OCI-LY1 (cell line): Measurements from ENCODE around the gene TBPL2.
"Not testable (repeated sequence)": the region's sequence is repeated elsewhere in the genome, so short reads cannot be mapped to it uniquely, and the experiment has no call there.

ENCODE experiments used
- H2AFZ ChIP-seq: fragments of 200-600 bp; sonication (generic), shearing (Covaris generic); 2 replicates; pipeline ENCODE4 v1.6.0; 2014; ENCODE audit warnings: antibody characterized with exemption, mild to moderate bottlenecking, low read length
- H3F3A ChIP-seq: fragments of 200-600 bp; sonication (generic), shearing (Covaris generic); 2 replicates; pipeline ENCODE4 v1.6.0; 2014; ENCODE audit warnings: mild to moderate bottlenecking, antibody characterized with exemption, low read length, moderate library complexity; ENCODE audit not compliant: insufficient read depth
- H3K27ac ChIP-seq: fragments of 200-600 bp; sonication (generic); 2 replicates; pipeline ENCODE4 v1.5.1; 2014; ENCODE audit warnings: low read length, mixed run types, mild to moderate bottlenecking, low read depth; ENCODE audit not compliant: poor library complexity, severe bottlenecking
- H3K27me3 ChIP-seq: fragments of 200-600 bp; sonication (generic); 2 replicates; pipeline ENCODE4 v1.6.0; 2014; ENCODE audit warnings: antibody characterized with exemption, mild to moderate bottlenecking, low read length, moderate library complexity; ENCODE audit not compliant: insufficient read depth
- H3K36me3 ChIP-seq: fragments of 200-600 bp; sonication (generic); 2 replicates; pipeline ENCODE4 v1.6.1; 2014; ENCODE audit warnings: mild to moderate bottlenecking, antibody characterized with exemption, low read length, moderate library complexity, mixed read lengths; ENCODE audit not compliant: insufficient read depth
- H3K4me1 ChIP-seq: fragments of 200-600 bp; sonication (generic); 2 replicates; pipeline ENCODE4 v1.5.1; 2014; ENCODE audit warnings: mild to moderate bottlenecking, low read length, moderate library complexity; ENCODE audit not compliant: insufficient read depth, severe bottlenecking
- H3K4me2 ChIP-seq: fragments of 200-600 bp; sonication (generic), shearing (Covaris generic); 2 replicates; pipeline ENCODE4 v1.6.1; 2014; ENCODE audit warnings: low read length
- H3K4me3 ChIP-seq: fragments of 200-600 bp; sonication (generic); 2 replicates; pipeline ENCODE4 v1.5.1; 2014; ENCODE audit warnings: low read length, low read depth, mild to moderate bottlenecking, mixed read lengths; ENCODE audit not compliant: poor library complexity, severe bottlenecking
- H3K79me2 ChIP-seq: fragments of 200-600 bp; shearing (Covaris generic); 2 replicates; pipeline ENCODE4 v1.6.1; 2016; ENCODE audit warnings: mixed run types, low read length, mixed read lengths; ENCODE audit not compliant: insufficient read depth
- H3K9ac ChIP-seq: fragments of 200-600 bp; sonication (generic), shearing (Covaris generic); 2 replicates; pipeline ENCODE4 v1.6.1; 2014; ENCODE audit warnings: mild to moderate bottlenecking, low read length, mixed read lengths
- H3K9me2 ChIP-seq: fragments of 200-600 bp; sonication (generic), shearing (Covaris generic); 2 replicates; pipeline ENCODE4 v1.6.1; 2014; ENCODE audit warnings: low read depth, mild to moderate bottlenecking, low read length, mixed read lengths
- H3K9me3 ChIP-seq: fragments of 200-600 bp; shearing (Covaris generic); 2 replicates; pipeline ENCODE4 v1.6.1; 2014; ENCODE audit warnings: low read length, mixed read lengths
- H4K20me1 ChIP-seq: fragments of 200-600 bp; sonication (generic), shearing (Covaris generic); 2 replicates; pipeline ENCODE4 v1.6.0; 2016; ENCODE audit warnings: mild to moderate bottlenecking, low read length; ENCODE audit not compliant: insufficient read depth
- CTCF ChIP-seq: fragments of 200-600 bp; sonication (generic), shearing (Covaris generic); IDR thresholded peaks from 2 replicates; pipeline ENCODE4 v1.5.1; 2017; ENCODE audit warnings: mild to moderate bottlenecking, antibody characterized with exemption, low read length, moderate library complexity, mixed read lengths
- EZH2 ChIP-seq: fragments of 200-600 bp; sonication (generic), shearing (Covaris generic); IDR thresholded peaks from 2 replicates; pipeline ENCODE4 v1.8.0; 2017; ENCODE audit warnings: borderline replicate concordance, mixed run types, mild to moderate bottlenecking, antibody characterized with exemption, low read length, moderate library complexity, mixed read lengths

The TBPL2 gene

GRCh38 chr14:55457496-55457895 lies 17.1 kb upstream of the TBPL2 start:
- Histone ChIP-seq H2AFZ (no peak overlapping the region), H3K27me3 (0 out of 2 replicates have a peak, but pooled peaks cover 4% of the 10 kb centered on the region), H3K4me1 (no peaks in the 10 kb centered on the region), H3K9me3 (no peaks in the 10 kb centered on the region), H3K9ac (no peak overlapping the region), H3F3A (no peaks in the 10 kb centered on the region), H3K79me2 (no peaks in the 10 kb centered on the region), H3K27ac (no peak overlapping the region), H3K4me3 (no peak overlapping the region), H3K9me2 (no peaks in the 10 kb centered on the region), H4K20me1 (no peaks in the 10 kb centered on the region), H3K4me2 (no peak overlapping the region), H3K36me3 (no peaks in the 10 kb centered on the region; the same call in 1 of the 2 replicates)
- TF ChIP-seq EZH2 = no peak
- TF ChIP-seq CTCF = no peak

DNA sequence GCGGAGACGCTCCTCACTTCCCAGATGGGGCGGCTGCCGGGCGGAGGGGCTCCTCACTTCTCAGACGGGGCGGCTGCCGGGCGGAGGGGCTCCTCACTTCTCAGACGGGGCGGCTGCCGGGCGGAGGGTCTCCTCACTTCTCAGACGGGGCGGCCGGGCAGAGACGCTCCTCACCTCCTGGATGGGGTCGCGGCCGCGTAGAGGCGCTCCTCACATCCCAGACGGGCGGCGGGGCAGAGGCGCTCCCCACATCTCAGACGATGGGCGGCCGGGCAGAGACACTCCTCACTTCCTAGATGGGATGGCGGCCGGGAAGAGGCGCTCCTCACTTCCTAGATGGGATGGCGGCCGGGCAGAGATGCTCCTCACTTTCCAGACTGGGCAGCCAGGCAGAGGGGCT lies 16.0 kb upstream of the TBPL2 start:
- not testable (repeated sequence) for H4K20me1 ChIP-seq, H2AFZ ChIP-seq, H3K27me3 ChIP-seq, H3K4me3 ChIP-seq, H3K9me2 ChIP-seq, H3F3A ChIP-seq, H3K9me3 ChIP-seq, H3K9ac ChIP-seq, H3K79me2 ChIP-seq, H3K4me1 ChIP-seq, H3K36me3 ChIP-seq, H3K27ac ChIP-seq, H3K4me2 ChIP-seq

DNA sequence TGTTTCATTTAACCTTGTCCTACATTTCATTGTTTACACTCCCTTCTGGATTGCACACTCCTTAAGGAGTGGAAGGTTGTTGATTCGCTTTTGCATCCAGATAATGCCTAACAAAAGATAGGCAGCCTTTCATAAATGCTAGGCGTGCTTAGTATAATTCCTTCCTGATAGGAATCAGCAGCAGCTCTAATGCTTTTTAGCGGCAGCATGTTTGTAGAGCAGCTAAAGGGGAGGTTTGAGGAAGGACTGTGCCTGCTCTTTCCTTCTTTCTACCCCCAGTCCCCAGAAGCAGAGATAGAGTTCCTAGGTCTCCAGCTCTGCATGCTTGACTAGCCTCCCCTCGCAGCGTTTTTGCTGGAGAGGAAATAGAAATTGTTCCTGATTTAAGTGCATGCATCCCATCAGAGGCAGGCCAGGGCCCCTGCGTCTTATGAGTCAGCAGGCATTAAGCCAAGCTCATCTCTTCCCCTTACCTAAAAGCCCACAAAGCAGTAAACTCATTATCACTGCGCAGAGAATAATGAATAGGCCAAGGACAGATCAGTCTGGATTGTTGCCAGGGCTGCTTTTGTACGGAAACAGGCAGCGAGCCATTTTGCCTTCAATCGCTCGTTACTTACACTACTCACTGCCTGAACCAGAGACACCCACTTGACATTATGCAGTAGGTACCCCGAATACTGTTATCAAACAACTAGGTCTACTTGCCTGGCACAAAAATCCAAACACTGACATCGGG lies 14.0 kb upstream of the TBPL2 start:
- 0 out of 2 replicates have a peak, but pooled peaks cover 4% of the 10 kb centered on the region for H3K27me3 ChIP-seq
- no peaks in the 10 kb centered on the region for H3F3A ChIP-seq
- H3K9me3 ChIP-seq = no peaks in the 10 kb centered on the region
- no peak overlapping the region for H3K27ac ChIP-seq
- H4K20me1 ChIP-seq = no peaks in the 10 kb centered on the region
- no peak overlapping the region for H3K4me3 ChIP-seq
- TF ChIP-seq CTCF (no peak), EZH2 (no peak)
- H2AFZ ChIP-seq = no peak overlapping the region
- no peaks in the 10 kb centered on the region for H3K9me2 ChIP-seq
- no peak overlapping the region for H3K9ac ChIP-seq
- H3K4me2 ChIP-seq = no peak overlapping the region
- no peaks in the 10 kb centered on the region; the same call in 1 of the 2 replicates for H3K36me3 ChIP-seq
- no peaks in the 10 kb centered on the region for H3K79me2 ChIP-seq
- H3K4me1 ChIP-seq = no peaks in the 10 kb centered on the region

GRCh38 chr14:55451950-55452349 lies 11.5 kb upstream of the TBPL2 start:
- 0 out of 2 replicates have a peak, but pooled peaks cover 4% of the 10 kb centered on the region for H3K27me3 ChIP-seq
- H3K4me3 ChIP-seq = no peak overlapping the region
- no peaks in the 10 kb centered on the region for H3K4me1 ChIP-seq
- no peak overlapping the region for H3K9ac ChIP-seq
- no peaks in the 10 kb centered on the region for H3K9me3 ChIP-seq
- no peaks in the 10 kb centered on the region for H3K79me2 ChIP-seq
- H3K27ac ChIP-seq = no peak overlapping the region
- H3K36me3 ChIP-seq = no peaks in the 10 kb centered on the region; the same call in 1 of the 2 replicates
- H3F3A ChIP-seq = no peaks in the 10 kb centered on the region
- TF ChIP-seq EZH2 (no peak), CTCF (no peak)
- no peaks in the 10 kb centered on the region for H3K9me2 ChIP-seq
- H3K4me2 ChIP-seq = no peak overlapping the region
- H2AFZ ChIP-seq = no peak overlapping the region
- no peaks in the 10 kb centered on the region for H4K20me1 ChIP-seq
